ENCODE measurements around the gene CDKN2B-AS1.

Gene CDKN2B-AS1

GRCh38 chr9:21997480-21997879, 2.9 kb downstream of the CDKN2B-AS1 start:
- Histone ChIP-seq H3K79me2 (ENCODE audit: control insufficient read depth, insufficient read depth, low read length, poor library complexity) (peaks cover 6% of the 10 kb centered on the region), H3K36me3 (ENCODE audit: control insufficient read depth in 1 of 2, insufficient read depth in 2 of 2, low read length in 2 of 2) (no peaks in the 10 kb centered on the region), H4K91ac (ENCODE audit: low read depth, low read length) (no peak overlapping the region), H3K27ac (ENCODE audit: low read depth, low read length) (no peak overlapping the region), H2BK5ac (ENCODE audit: low read depth, low read length, poor library complexity) (no peak overlapping the region), H2AFZ (ENCODE audit: insufficient read depth, low read length, poor library complexity) (no peak overlapping the region), H2BK12ac (ENCODE audit: low read length) (no peak overlapping the region), H2AK5ac (ENCODE audit: low read length) (no peak overlapping the region), H3K23ac (ENCODE audit: low read length) (no peak overlapping the region), H3K4ac (ENCODE audit: low read depth, low read length) (no peak overlapping the region), H2BK120ac (ENCODE audit: insufficient read depth, low read length, poor library complexity) (no peak overlapping the region), H3K4me3 (ENCODE audit: low read depth, low read length) (no peak overlapping the region), H3K79me1 (ENCODE audit: low read length) (peaks cover 5% of the 10 kb centered on the region), H4K12ac (ENCODE audit: low read depth, low read length) (no peak overlapping the region), H3K4me1 (ENCODE audit: control insufficient read depth in 1 of 2, insufficient read depth in 2 of 2, low read length in 2 of 2) (peaks cover 6 to 10% of the 10 kb centered on the region in 2 experiments), H3K14ac (ENCODE audit: low read length) (no peak overlapping the region), H3K27me3 (ENCODE audit: insufficient read depth, low read length) (peaks cover 15% of the 10 kb centered on the region), H3K18ac (ENCODE audit: low read length) (no peak overlapping the region), H4K8ac (ENCODE audit: low read depth, low read length) (no peak overlapping the region), H3K9me3 (ENCODE audit: insufficient read depth, low read depth, low read length) (peaks cover 2% of the 10 kb centered on the region), H3K4me2 (ENCODE audit: low read length) (no peak overlapping the region), H3K9ac (ENCODE audit: low read length) (no peak overlapping the region)
- DNase-seq = no peak
- WGBS (ENCODE audit: extremely low coverage, insufficient coverage, insufficient read length) = no CpG with 5 or more reads among the region's 1 CpG

GRCh38 chr9:21998026-21998425, 3.4 kb downstream of the CDKN2B-AS1 start:
- no peak overlapping the region for H3K9ac ChIP-seq (ENCODE audit: low read length)
- H3K27ac ChIP-seq (ENCODE audit: low read depth, low read length) = no peak overlapping the region
- H3K27me3 ChIP-seq (ENCODE audit: insufficient read depth, low read length) = peaks cover 15% of the 10 kb centered on the region
- no peak overlapping the region for H3K14ac ChIP-seq (ENCODE audit: low read length)
- H3K4me3 ChIP-seq (ENCODE audit: low read depth, low read length) = no peak overlapping the region
- peaks cover 6% of the 10 kb centered on the region for H3K79me2 ChIP-seq (ENCODE audit: control insufficient read depth, insufficient read depth, low read length, poor library complexity)
- H2AFZ ChIP-seq (ENCODE audit: insufficient read depth, low read length, poor library complexity) = no peak overlapping the region
- no peak overlapping the region for H3K4ac ChIP-seq (ENCODE audit: low read depth, low read length)
- WGBS (ENCODE audit: extremely low coverage, insufficient coverage, insufficient read length) = no CpG with 5 or more reads among the region's 2 CpGs
- H3K23ac ChIP-seq (ENCODE audit: low read length) = no peak overlapping the region
- H3K4me2 ChIP-seq (ENCODE audit: low read length) = no peak overlapping the region
- H3K79me1 ChIP-seq (ENCODE audit: low read length) = peaks cover 5% of the 10 kb centered on the region
- no peak overlapping the region for H4K12ac ChIP-seq (ENCODE audit: low read depth, low read length)
- H3K36me3 ChIP-seq (ENCODE audit: control insufficient read depth in 1 of 2, insufficient read depth in 2 of 2, low read length in 2 of 2) = no peaks in the 10 kb centered on the region
- H2BK12ac ChIP-seq (ENCODE audit: low read length) = no peak overlapping the region
- no peak overlapping the region for H4K8ac ChIP-seq (ENCODE audit: low read depth, low read length)
- no peak for DNase-seq
- H3K9me3 ChIP-seq (ENCODE audit: insufficient read depth, low read depth, low read length) = peaks cover 2% of the 10 kb centered on the region
- H2BK120ac ChIP-seq (ENCODE audit: insufficient read depth, low read length, poor library complexity) = no peak overlapping the region
- H2BK5ac ChIP-seq (ENCODE audit: low read depth, low read length, poor library complexity) = no peak overlapping the region
- no peak overlapping the region for H2AK5ac ChIP-seq (ENCODE audit: low read length)
- peaks cover 6 to 10% of the 10 kb centered on the region in 2 experiments for H3K4me1 ChIP-seq (ENCODE audit: control insufficient read depth in 1 of 2, insufficient read depth in 2 of 2, low read length in 2 of 2)
- no peak overlapping the region for H3K18ac ChIP-seq (ENCODE audit: low read length)
- H4K91ac ChIP-seq (ENCODE audit: low read depth, low read length) = no peak overlapping the region

GRCh38 chr9:22002038-22002437, 7.4 kb downstream of the CDKN2B-AS1 start:
- no peak overlapping the region for H4K8ac ChIP-seq (ENCODE audit: low read depth, low read length)
- H2BK5ac ChIP-seq (ENCODE audit: low read depth, low read length, poor library complexity) = no peak overlapping the region
- H2BK12ac ChIP-seq (ENCODE audit: low read length) = no peak overlapping the region
- no peak overlapping the region for H3K4me3 ChIP-seq (ENCODE audit: low read depth, low read length)
- no peak overlapping the region for H3K18ac ChIP-seq (ENCODE audit: low read length)
- H2AFZ ChIP-seq (ENCODE audit: insufficient read depth, low read length, poor library complexity) = no peak overlapping the region
- WGBS (ENCODE audit: extremely low coverage, insufficient coverage, insufficient read length) = no CpG with 5 or more reads among the region's 1 CpG
- no peak overlapping the region for H3K4ac ChIP-seq (ENCODE audit: low read depth, low read length)
- no peak overlapping the region for H4K12ac ChIP-seq (ENCODE audit: low read depth, low read length)
- no peak overlapping the region for H3K4me2 ChIP-seq (ENCODE audit: low read length)
- DNase-seq = no peak
- H3K27ac ChIP-seq (ENCODE audit: low read depth, low read length) = no peak overlapping the region
- H2AK5ac ChIP-seq (ENCODE audit: low read length) = no peak overlapping the region
- peaks cover 4% of the 10 kb centered on the region for H3K9me3 ChIP-seq (ENCODE audit: insufficient read depth, low read depth, low read length)
- peaks cover 13% of the 10 kb centered on the region in 2 experiments for H3K36me3 ChIP-seq (ENCODE audit: control insufficient read depth in 1 of 2, insufficient read depth in 2 of 2, low read length in 2 of 2)
- H3K79me1 ChIP-seq (ENCODE audit: low read length) = no peaks in the 10 kb centered on the region
- H3K23ac ChIP-seq (ENCODE audit: low read length) = no peak overlapping the region
- H3K4me1 ChIP-seq (ENCODE audit: control insufficient read depth in 1 of 2, insufficient read depth in 2 of 2, low read length in 2 of 2) = peaks cover 4 to 9% of the 10 kb centered on the region in 2 experiments
- H3K79me2 ChIP-seq (ENCODE audit: control insufficient read depth, insufficient read depth, low read length, poor library complexity) = peaks cover 2% of the 10 kb centered on the region
- no peaks in the 10 kb centered on the region for H3K27me3 ChIP-seq (ENCODE audit: insufficient read depth, low read length)
- no peak overlapping the region for H3K14ac ChIP-seq (ENCODE audit: low read length)
- H3K9ac ChIP-seq (ENCODE audit: low read length) = no peak overlapping the region
- H2BK120ac ChIP-seq (ENCODE audit: insufficient read depth, low read length, poor library complexity) = no peak overlapping the region
- no peak overlapping the region for H4K91ac ChIP-seq (ENCODE audit: low read depth, low read length)

GRCh38 chr9:22005021-22005701, 10.6 kb downstream of the CDKN2B-AS1 start:
- no peak overlapping the region for H3K4ac ChIP-seq (ENCODE audit: low read depth, low read length)
- H3K18ac ChIP-seq (ENCODE audit: low read length) = no peak overlapping the region
- H4K8ac ChIP-seq (ENCODE audit: low read depth, low read length) = no peak overlapping the region
- peaks cover 4 to 12% of the 10 kb centered on the region in 2 experiments for H3K4me1 ChIP-seq (ENCODE audit: control insufficient read depth in 1 of 2, insufficient read depth in 2 of 2, low read length in 2 of 2)
- no peak for DNase-seq
- peaks cover 4% of the 10 kb centered on the region for H3K79me1 ChIP-seq (ENCODE audit: low read length)
- no peak overlapping the region for H3K27ac ChIP-seq (ENCODE audit: low read depth, low read length)
- no peak overlapping the region for H4K91ac ChIP-seq (ENCODE audit: low read depth, low read length)
- no peak overlapping the region for H2BK5ac ChIP-seq (ENCODE audit: low read depth, low read length, poor library complexity)
- no peak overlapping the region for H3K23ac ChIP-seq (ENCODE audit: low read length)
- H4K12ac ChIP-seq (ENCODE audit: low read depth, low read length) = no peak overlapping the region
- no peaks in the 10 kb centered on the region for H3K27me3 ChIP-seq (ENCODE audit: insufficient read depth, low read length)
- WGBS (ENCODE audit: extremely low coverage, insufficient coverage, insufficient read length) = no CpG with 5 or more reads among the region's 25 CpGs
- peaks cover 4% of the 10 kb centered on the region for H3K9me3 ChIP-seq (ENCODE audit: insufficient read depth, low read depth, low read length)
- H2BK120ac ChIP-seq (ENCODE audit: insufficient read depth, low read length, poor library complexity) = no peak overlapping the region
- no peak overlapping the region for H2AK5ac ChIP-seq (ENCODE audit: low read length)
- H3K14ac ChIP-seq (ENCODE audit: low read length) = no peak overlapping the region
- H2BK12ac ChIP-seq (ENCODE audit: low read length) = no peak overlapping the region
- H3K79me2 ChIP-seq (ENCODE audit: control insufficient read depth, insufficient read depth, low read length, poor library complexity) = peaks cover 5% of the 10 kb centered on the region
- H3K36me3 ChIP-seq (ENCODE audit: control insufficient read depth in 1 of 2, insufficient read depth in 2 of 2, low read length in 2 of 2) = peaks cover 13% of the 10 kb centered on the region in 2 experiments
- H2AFZ ChIP-seq (ENCODE audit: insufficient read depth, low read length, poor library complexity) = no peak overlapping the region
- peak overlapping the region; percentile 64 for H3K4me2 ChIP-seq (ENCODE audit: low read length)
- H3K9ac ChIP-seq (ENCODE audit: low read length) = peak overlapping the region; percentile 1
- H3K4me3 ChIP-seq (ENCODE audit: low read depth, low read length) = peak overlapping the region; percentile 60

Measured in trophoblast cell (in vitro differentiated cells and primary cell).